ENCODE data around the gene PRDM15. TPM values are rescaled to one million over a fixed set of nuclear protein-coding genes. Genes with fewer than 3 reads are reported as not detected.

The PRDM15 gene
- total RNA-seq, 5 donors from 2014 or later (not counting 1 experiment from before 2014, with no cell fraction given) = 17.8 to 22.0 (median 20.7) TPM

DNA sequence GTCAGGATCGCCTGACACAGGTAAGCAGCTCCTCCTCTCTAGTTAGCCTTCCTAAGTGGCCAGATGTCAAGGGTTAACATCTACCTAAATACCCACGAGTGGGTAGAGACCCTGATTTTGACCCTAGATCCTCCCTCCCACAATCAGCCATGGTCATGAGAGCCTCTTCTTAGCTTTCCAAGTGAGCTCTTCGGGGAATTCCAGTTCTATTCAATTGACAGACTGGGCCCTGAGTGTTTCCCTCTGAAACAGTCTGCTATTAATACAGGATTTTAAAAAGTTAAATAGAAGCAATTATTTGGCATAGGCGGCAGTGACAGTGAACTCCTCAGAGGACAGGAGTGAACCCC, 46.6 kb upstream of the PRDM15 start:
- H3K36me3 ChIP-seq (ENCODE audit: control insufficient read depth in 2 of 2, extremely low read depth in 1 of 2, insufficient read depth in 1 of 2, low read length in 1 of 2) = no peaks in the 10 kb centered on the region
- Mint-ChIP-seq H3K27me3 (no peaks in the 10 kb centered on the region), H3K4me3 (peak overlapping the region; percentile 84 to 94 (median 91)), H3K36me3 (peaks cover 7% of the 10 kb centered on the region), H3K4me1 (peaks cover 57 to 64% (median 63%) of the 10 kb centered on the region in 3 donors), H3K9me3 (no peaks in the 10 kb centered on the region), H3K27ac (peak overlapping the region; percentile 100)
- WGBS (ENCODE audit: insufficient coverage) = 42% methylated on average over 2 of the region's 4 CpGs
- no peaks in the 10 kb centered on the region for H3K9me3 ChIP-seq
- ATAC-seq (replicated peaks in 1 of 4) (peak in 1 of 4 experiments; percentile 7), DNase-seq (peak in 1 of 35 experiments; percentile 24)
- H3K27ac ChIP-seq (ENCODE audit: low read length) = peak overlapping the region; percentile 92
- peaks cover 0 to 3% of the 10 kb centered on the region in 2 experiments for H3K27me3 ChIP-seq (replicated peaks in 1 of 2; ENCODE audit: control insufficient read depth in 2 of 2, extremely low read depth in 1 of 2, insufficient read depth in 2 of 2, low read length in 1 of 2)
- H3K4me3 ChIP-seq (ENCODE audit: control insufficient read depth in 1 of 2, extremely low read depth in 1 of 2, low read length in 1 of 2) = peak overlapping the region; percentile 64 to 77
- CTCF ChIA-PET = no interaction called here
- H3K4me1 ChIP-seq (ENCODE audit: control insufficient read depth in 1 of 2, extremely low read depth in 1 of 2, insufficient read depth in 2 of 2, low read length in 2 of 2) = peaks cover 30 to 56% of the 10 kb centered on the region in 2 experiments
- POLR2A ChIA-PET = interaction anchor here in 1 of 2 donors (0.8 kb wide), 1 partner anchor 1734 kb away, joined by 3 read pairs; the partner anchor contains the start of genes HSF2BP and RRP1B

DNA sequence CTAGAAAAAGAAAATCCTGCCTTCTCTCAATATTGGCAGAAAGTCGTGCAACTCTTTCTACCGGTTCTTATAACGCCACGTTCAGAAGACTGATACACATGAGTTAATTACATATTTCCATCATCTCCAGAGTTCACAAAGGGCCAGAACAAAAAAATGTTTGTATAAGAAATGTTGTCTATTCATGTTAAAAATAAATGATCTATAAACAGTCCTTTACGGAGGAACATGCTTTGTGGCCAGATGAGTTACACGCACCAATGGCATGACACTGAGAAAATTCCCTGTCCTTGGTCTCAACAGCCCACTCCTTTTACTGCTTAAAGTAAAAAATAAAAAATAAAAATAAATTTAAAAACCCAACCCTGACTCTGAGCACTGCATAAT, 45.2 kb upstream of the PRDM15 start:
- CTCF ChIA-PET = interaction anchor here in 1 of 2 donors (0.9 kb wide), 1 partner anchor 498 kb away, joined by 3 read pairs; the partner anchor contains the start of gene MX1

GRCh38 chr21:41923631-41924367, 44.7 kb upstream of the PRDM15 start:
- Histone ChIP-seq H3K4me3 (ENCODE audit: control insufficient read depth in 1 of 2, extremely low read depth in 1 of 2, low read length in 1 of 2) (no peak overlapping the region), H3K9me3 (no peaks in the 10 kb centered on the region), H3K36me3 (ENCODE audit: control insufficient read depth in 2 of 2, extremely low read depth in 1 of 2, insufficient read depth in 1 of 2, low read length in 1 of 2) (no peaks in the 10 kb centered on the region), H3K27ac (ENCODE audit: low read length) (no peak overlapping the region), H3K27me3 (replicated peaks in 1 of 2; ENCODE audit: control insufficient read depth in 2 of 2, extremely low read depth in 1 of 2, insufficient read depth in 2 of 2, low read length in 1 of 2) (no peaks in the 10 kb centered on the region), H3K4me1 (ENCODE audit: control insufficient read depth in 1 of 2, extremely low read depth in 1 of 2, insufficient read depth in 2 of 2, low read length in 2 of 2) (peaks cover 30 to 54% of the 10 kb centered on the region in 2 experiments)
- H3K27me3 Mint-ChIP-seq = no peaks in the 10 kb centered on the region
- H3K9me3 Mint-ChIP-seq = no peaks in the 10 kb centered on the region
- ChIA-PET CTCF (no interaction called here), POLR2A (interaction anchor here in 1 of 2 donors (0.6 kb wide), 1 partner anchor 44 kb away, joined by 3 read pairs; no protein-coding TSS in a partner anchor)
- H3K4me1 Mint-ChIP-seq = peaks cover 57 to 63% (median 62%) of the 10 kb centered on the region in 3 donors
- ATAC-seq (replicated peaks in 1 of 4) = peak in 1 of 4 experiments; percentile 30
- peak overlapping the region; percentile 18 to 84 (median 36) for H3K4me3 Mint-ChIP-seq
- H3K27ac Mint-ChIP-seq = peak overlapping the region; percentile 34 to 71
- 94% methylated on average over 2 of the region's 7 CpGs for WGBS (ENCODE audit: insufficient coverage)
- no peak for DNase-seq
- peaks cover 16% of the 10 kb centered on the region for H3K36me3 Mint-ChIP-seq

More for the DNA sequence above, 45.2 kb upstream of the PRDM15 start:
- peaks cover 12% of the 10 kb centered on the region for H3K36me3 Mint-ChIP-seq
- no peak overlapping the region for H3K4me3 ChIP-seq (ENCODE audit: control insufficient read depth in 1 of 2, extremely low read depth in 1 of 2, low read length in 1 of 2)
- H3K27ac ChIP-seq (ENCODE audit: low read length) = no peak overlapping the region
- WGBS (ENCODE audit: insufficient coverage) = no CpG with 5 or more reads among the region's 6 CpGs
- H3K4me3 Mint-ChIP-seq = peak overlapping the region in 1 of 3 donors; percentile 84
- no peaks in the 10 kb centered on the region for H3K9me3 ChIP-seq
- H3K27me3 ChIP-seq (replicated peaks in 1 of 2; ENCODE audit: control insufficient read depth in 2 of 2, extremely low read depth in 1 of 2, insufficient read depth in 2 of 2, low read length in 1 of 2) = no peaks in the 10 kb centered on the region
- no peaks in the 10 kb centered on the region for H3K27me3 Mint-ChIP-seq
- no peak for DNase-seq
- POLR2A ChIA-PET = no interaction called here
- ATAC-seq (replicated peaks in 1 of 4) = no peak
- H3K4me1 Mint-ChIP-seq = peaks cover 57 to 66% (median 63%) of the 10 kb centered on the region in 3 donors
- H3K36me3 ChIP-seq (ENCODE audit: control insufficient read depth in 2 of 2, extremely low read depth in 1 of 2, insufficient read depth in 1 of 2, low read length in 1 of 2) = no peaks in the 10 kb centered on the region
- peak overlapping the region in 1 of 2 donors; percentile 22 for H3K27ac Mint-ChIP-seq
- H3K4me1 ChIP-seq (ENCODE audit: control insufficient read depth in 1 of 2, extremely low read depth in 1 of 2, insufficient read depth in 2 of 2, low read length in 2 of 2) = peaks cover 30 to 56% of the 10 kb centered on the region in 2 experiments
- no peaks in the 10 kb centered on the region for H3K9me3 Mint-ChIP-seq

DNA sequence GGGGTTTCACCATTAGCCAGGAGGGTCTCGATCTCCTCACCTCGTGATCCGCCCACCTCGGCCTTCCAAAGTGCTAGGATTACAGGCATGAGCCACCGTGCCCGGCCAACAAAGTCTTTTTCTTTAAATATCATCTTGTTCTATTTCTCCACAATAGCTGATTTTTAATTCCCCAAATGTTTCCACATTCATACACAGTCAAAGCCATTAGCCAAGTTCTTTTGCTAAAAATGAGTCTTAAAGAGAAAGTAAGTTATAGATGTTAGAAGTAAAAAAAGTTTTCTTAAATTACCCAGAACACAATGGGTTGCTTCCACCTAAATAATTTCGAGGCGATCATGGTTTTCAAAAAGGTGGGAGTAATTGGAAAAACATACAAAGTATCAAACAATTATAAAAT, 44.0 kb upstream of the PRDM15 start:
- ChIA-PET CTCF (no interaction called here), POLR2A (no interaction called here)
- H3K27me3 ChIP-seq (replicated peaks in 1 of 2; ENCODE audit: control insufficient read depth in 2 of 2, extremely low read depth in 1 of 2, insufficient read depth in 2 of 2, low read length in 1 of 2) = no peaks in the 10 kb centered on the region
- Mint-ChIP-seq H3K27me3 (no peaks in the 10 kb centered on the region), H3K36me3 (peaks cover 19% of the 10 kb centered on the region), H3K4me1 (peaks cover 52 to 57% (median 56%) of the 10 kb centered on the region in 3 donors), H3K4me3 (peak overlapping the region; percentile 18 to 84 (median 36)), H3K27ac (no peak overlapping the region), H3K9me3 (no peaks in the 10 kb centered on the region)
- H3K36me3 ChIP-seq (ENCODE audit: control insufficient read depth in 2 of 2, extremely low read depth in 1 of 2, insufficient read depth in 1 of 2, low read length in 1 of 2) = no peaks in the 10 kb centered on the region
- no peak overlapping the region for H3K27ac ChIP-seq (ENCODE audit: low read length)
- H3K9me3 ChIP-seq = no peaks in the 10 kb centered on the region
- ATAC-seq (replicated peaks in 1 of 4) = no peak
- H3K4me1 ChIP-seq (ENCODE audit: control insufficient read depth in 1 of 2, extremely low read depth in 1 of 2, insufficient read depth in 2 of 2, low read length in 2 of 2) = peaks cover 25 to 48% of the 10 kb centered on the region in 2 experiments
- H3K4me3 ChIP-seq (ENCODE audit: control insufficient read depth in 1 of 2, extremely low read depth in 1 of 2, low read length in 1 of 2) = no peak overlapping the region
- 80% methylated on average over 3 of the region's 8 CpGs for WGBS (ENCODE audit: insufficient coverage)
- DNase-seq = no peak

DNA sequence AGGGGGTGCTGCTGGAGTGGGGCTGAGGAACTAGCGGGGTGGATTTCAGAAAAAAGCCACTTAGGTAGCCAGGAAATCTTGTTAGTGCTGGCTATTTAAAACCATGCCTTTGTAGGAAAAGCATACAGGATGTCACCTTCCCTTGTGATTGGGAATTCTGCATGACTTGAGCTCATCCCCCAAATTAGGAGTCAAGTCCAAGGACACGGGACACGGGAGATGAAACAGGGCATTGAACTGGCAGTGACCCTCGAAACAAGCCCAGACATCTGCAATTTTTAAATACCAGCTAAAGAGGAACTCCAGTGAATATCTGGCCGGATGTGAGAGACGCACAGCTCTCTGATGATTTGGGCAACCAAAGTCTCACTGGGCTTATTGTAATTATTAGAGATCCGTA, 41.9 kb upstream of the PRDM15 start:
- no peak for DNase-seq
- peaks cover 36% of the 10 kb centered on the region for H3K36me3 Mint-ChIP-seq
- no peaks in the 10 kb centered on the region for H3K9me3 Mint-ChIP-seq
- peaks cover 34 to 39% (median 36%) of the 10 kb centered on the region in 3 donors for H3K4me1 Mint-ChIP-seq
- Histone ChIP-seq H3K4me3 (ENCODE audit: control insufficient read depth in 1 of 2, extremely low read depth in 1 of 2, low read length in 1 of 2) (no peak overlapping the region), H3K36me3 (ENCODE audit: control insufficient read depth in 2 of 2, extremely low read depth in 1 of 2, insufficient read depth in 1 of 2, low read length in 1 of 2) (peaks cover 4 to 9% of the 10 kb centered on the region in 2 donors), H3K4me1 (ENCODE audit: control insufficient read depth in 1 of 2, extremely low read depth in 1 of 2, insufficient read depth in 2 of 2, low read length in 2 of 2) (peaks cover 15 to 31% of the 10 kb centered on the region in 2 experiments), H3K9me3 (no peaks in the 10 kb centered on the region), H3K27me3 (replicated peaks in 1 of 2; ENCODE audit: control insufficient read depth in 2 of 2, extremely low read depth in 1 of 2, insufficient read depth in 2 of 2, low read length in 1 of 2) (no peaks in the 10 kb centered on the region), H3K27ac (ENCODE audit: low read length) (no peak overlapping the region)
- 100% methylated on average over 1 of the region's 7 CpGs for WGBS (ENCODE audit: insufficient coverage)
- no peak for ATAC-seq (replicated peaks in 1 of 4)
- no peaks in the 10 kb centered on the region for H3K27me3 Mint-ChIP-seq
- no peak overlapping the region for H3K27ac Mint-ChIP-seq
- CTCF ChIA-PET = no interaction called here
- H3K4me3 Mint-ChIP-seq = no peak overlapping the region
- POLR2A ChIA-PET = no interaction called here

DNA sequence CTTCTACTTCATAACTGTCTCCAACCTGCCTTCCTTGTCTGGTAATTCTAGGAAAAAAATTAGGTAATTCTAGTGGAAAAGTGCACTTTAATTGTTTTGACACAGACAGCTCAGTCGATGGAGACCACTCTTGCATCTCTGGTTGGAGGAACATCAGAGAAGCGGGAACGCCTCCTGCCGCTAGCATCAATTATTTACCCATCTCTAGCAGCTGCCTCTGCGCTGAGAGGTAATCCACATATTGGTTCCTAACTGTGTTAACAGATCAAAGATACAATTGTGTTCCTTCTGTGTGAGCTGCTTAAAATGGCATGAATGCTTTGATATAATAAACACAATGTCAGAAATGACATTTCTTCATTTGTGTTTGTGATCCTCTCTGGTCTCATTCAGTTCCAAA, 41.3 kb upstream of the PRDM15 start:
- ChIA-PET POLR2A (no interaction called here), CTCF (no interaction called here)
- Histone ChIP-seq H3K9me3 (no peaks in the 10 kb centered on the region), H3K36me3 (ENCODE audit: control insufficient read depth in 2 of 2, extremely low read depth in 1 of 2, insufficient read depth in 1 of 2, low read length in 1 of 2) (peaks cover 4 to 12% of the 10 kb centered on the region in 2 donors), H3K4me3 (ENCODE audit: control insufficient read depth in 1 of 2, extremely low read depth in 1 of 2, low read length in 1 of 2) (no peak overlapping the region), H3K4me1 (ENCODE audit: control insufficient read depth in 1 of 2, extremely low read depth in 1 of 2, insufficient read depth in 2 of 2, low read length in 2 of 2) (peaks cover 10 to 25% of the 10 kb centered on the region in 2 experiments), H3K27ac (ENCODE audit: low read length) (no peak overlapping the region), H3K27me3 (replicated peaks in 1 of 2; ENCODE audit: control insufficient read depth in 2 of 2, extremely low read depth in 1 of 2, insufficient read depth in 2 of 2, low read length in 1 of 2) (no peaks in the 10 kb centered on the region)
- H3K36me3 Mint-ChIP-seq = peaks cover 40% of the 10 kb centered on the region
- no peak overlapping the region for H3K27ac Mint-ChIP-seq
- no peak overlapping the region for H3K4me3 Mint-ChIP-seq
- DNase-seq (no peak), ATAC-seq (replicated peaks in 1 of 4) (no peak)
- H3K9me3 Mint-ChIP-seq = no peaks in the 10 kb centered on the region
- no CpG with 5 or more reads among the region's 5 CpGs for WGBS (ENCODE audit: insufficient coverage)
- H3K27me3 Mint-ChIP-seq = no peaks in the 10 kb centered on the region
- H3K4me1 Mint-ChIP-seq = peaks cover 29 to 33% (median 31%) of the 10 kb centered on the region in 3 donors
